Activated CD8-positive, alpha-beta memory T cell treated with anti-CD3 and anti-CD28 coated beads, Interleukin-2, amount 10 ng/mL, durations not matched to agents 7 days and 5 days (primary cell): ENCODE results near the gene PIAS4. TPM values are rescaled to one million over a fixed set of nuclear protein-coding genes. Genes with fewer than 3 reads are reported as not detected.

Experiments used
- ATAC-seq: fragments of 150-1000 bp; cut with Tn5 transposase; one replicate; pipeline ENCODE4 v1.10.0; 2021; ENCODE audit warnings: moderate library complexity
- CTCF ChIA-PET: fragments of 350-600 bp; sonication (Branson Sonifier 250); formaldehyde crosslinking; loops from one replicate; lab custom pipeline; 2021; ENCODE audit warnings: antibody characterized with exemption; lab: Charles Lee
- DNase-seq: peaks from one replicate; pipeline ENCODE4 v3.0.0-alpha.2; 2020
- H3K27ac Mint-ChIP-seq: one replicate; pipeline ENCODE4 v1.8.0; 2021; ENCODE audit warnings: mild to moderate bottlenecking, mixed read lengths
- H3K27me3 Mint-ChIP-seq: one replicate; pipeline ENCODE4 v1.8.0; 2021; ENCODE audit warnings: mixed read lengths
- H3K36me3 Mint-ChIP-seq: one replicate; pipeline ENCODE4 v1.8.0; 2021; ENCODE audit warnings: mild to moderate bottlenecking, mixed read lengths
- H3K4me1 Mint-ChIP-seq: one replicate; pipeline ENCODE4 v1.8.0; 2021; ENCODE audit warnings: mixed read lengths
- H3K4me3 Mint-ChIP-seq: one replicate; pipeline ENCODE4 v1.8.0; 2021; ENCODE audit warnings: mild to moderate bottlenecking, moderate library complexity, mixed read lengths
- H3K9me3 Mint-ChIP-seq: one replicate; pipeline ENCODE4 v1.8.0; 2022; ENCODE audit warnings: low read depth, mixed read lengths
- total RNA-seq, 2 experiments: library from RNA; stranded (reverse); gene quantifications; one replicate each; pipeline ENCODE4 v1.2.3, GENCODE V29; 2021

The PIAS4 gene
- total RNA-seq, 2 experiments from 2014 or later: 34.0 to 39.4 TPM

DNA sequence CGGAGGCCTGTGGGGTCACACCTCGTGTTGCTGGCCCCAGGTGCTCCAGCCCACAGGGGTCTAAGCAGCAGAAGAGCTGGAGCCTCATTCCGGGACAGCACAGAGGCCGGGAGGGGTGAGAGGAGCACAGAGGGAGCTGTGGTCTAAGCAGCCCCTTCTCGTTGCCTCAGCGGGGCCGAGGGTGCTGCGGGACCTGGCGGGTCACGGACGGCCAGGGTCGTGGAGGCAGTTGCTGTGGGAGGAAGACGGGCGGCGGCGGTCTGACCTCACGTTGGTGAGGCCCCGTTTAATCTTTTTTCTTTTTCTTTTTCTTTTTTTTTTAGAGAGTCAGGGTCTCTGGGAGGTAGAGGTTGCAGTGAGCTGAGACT is 21.7 kb downstream of the PIAS4 start:
- H3K27ac Mint-ChIP-seq: no peak overlapping the region

DNA sequence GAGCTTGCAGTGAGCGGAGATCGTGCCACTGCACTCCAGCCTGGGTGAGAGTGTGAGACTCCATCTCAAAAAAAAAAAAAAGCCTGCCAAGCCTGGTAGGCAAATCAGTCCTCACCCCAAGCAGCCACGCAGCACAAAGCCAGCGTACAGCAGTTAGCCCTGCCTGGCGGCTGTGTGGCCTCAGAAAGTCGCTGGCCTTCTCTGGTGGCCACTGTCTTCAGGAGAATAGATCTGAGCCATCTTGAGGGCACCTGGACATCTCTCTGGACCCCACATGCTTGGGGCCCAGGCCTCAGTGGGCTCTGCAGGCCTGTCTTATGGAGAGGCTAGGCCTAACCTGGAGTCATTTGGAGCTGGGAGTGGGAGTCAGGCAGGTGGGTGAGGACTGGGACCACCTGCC is 23.0 kb downstream of the PIAS4 start:
- Mint-ChIP-seq H3K9me3 (no peaks in the 10 kb centered on the region), H3K36me3 (no peaks in the 10 kb centered on the region), H3K4me1 (no peaks in the 10 kb centered on the region), H3K4me3 (no peak overlapping the region), H3K27me3 (no peaks in the 10 kb centered on the region), H3K27ac (no peak overlapping the region)
- ATAC-seq: no peak
- CTCF ChIA-PET: no interaction called here
- DNase-seq: no peak

More for the DNA sequence above, 21.7 kb downstream of the PIAS4 start:
- no peak for DNase-seq
- H3K4me3 Mint-ChIP-seq: no peak overlapping the region
- H3K36me3 Mint-ChIP-seq: no peaks in the 10 kb centered on the region
- ATAC-seq: no peak
- H3K4me1 Mint-ChIP-seq: no peaks in the 10 kb centered on the region
- no peaks in the 10 kb centered on the region for H3K27me3 Mint-ChIP-seq
- CTCF ChIA-PET: no interaction called here
- no peaks in the 10 kb centered on the region for H3K9me3 Mint-ChIP-seq

DNA sequence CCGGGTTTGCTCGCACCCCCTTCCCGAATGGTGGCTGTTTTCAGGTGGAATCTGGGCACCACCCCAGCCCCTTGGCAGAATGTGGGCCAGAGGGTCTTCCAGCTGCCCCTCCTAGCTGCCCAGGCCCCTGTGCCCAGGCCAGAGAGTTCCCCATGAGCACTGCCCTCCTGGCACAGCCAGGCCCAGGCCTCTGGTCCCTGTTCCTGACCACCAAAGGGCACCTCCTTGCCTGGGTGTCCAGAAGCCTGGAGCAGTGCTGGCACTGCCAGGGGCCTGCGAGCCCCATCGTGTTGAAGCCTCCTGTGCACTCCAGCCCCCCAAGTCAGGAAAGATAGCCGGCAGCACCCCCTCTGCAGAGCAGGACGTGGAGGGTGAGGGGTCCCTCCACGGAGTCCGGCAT is 23.4 kb downstream of the PIAS4 start:
- no peaks in the 10 kb centered on the region for H3K27me3 Mint-ChIP-seq
- no peaks in the 10 kb centered on the region for H3K36me3 Mint-ChIP-seq
- DNase-seq (no peak), ATAC-seq (no peak)
- H3K4me1 Mint-ChIP-seq: no peaks in the 10 kb centered on the region
- H3K9me3 Mint-ChIP-seq: no peaks in the 10 kb centered on the region
- CTCF ChIA-PET: no interaction called here
- no peak overlapping the region for H3K4me3 Mint-ChIP-seq
- no peak overlapping the region for H3K27ac Mint-ChIP-seq

DNA sequence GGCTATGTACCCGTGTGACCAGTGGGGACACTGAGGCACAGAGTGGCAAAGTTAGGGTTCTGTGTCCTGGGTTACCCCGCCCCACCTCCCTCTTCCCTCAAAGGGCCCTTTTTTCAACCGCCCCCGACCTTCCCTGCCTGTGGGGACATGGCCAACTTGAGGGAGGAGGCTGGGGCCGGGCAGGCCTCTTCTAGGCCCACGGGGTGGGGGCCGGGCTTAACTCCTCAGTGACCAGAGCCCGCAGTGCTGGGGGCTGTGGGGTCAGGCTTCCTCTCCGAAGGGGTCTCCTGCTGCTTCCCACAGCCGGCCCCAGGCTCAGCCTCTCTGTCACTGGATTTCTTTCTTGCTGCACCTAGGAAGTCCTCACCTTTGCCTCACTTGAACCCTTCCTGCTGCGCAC is 23.9 kb downstream of the PIAS4 start:
- no peaks in the 10 kb centered on the region for H3K36me3 Mint-ChIP-seq
- H3K4me1 Mint-ChIP-seq: no peaks in the 10 kb centered on the region

DNA sequence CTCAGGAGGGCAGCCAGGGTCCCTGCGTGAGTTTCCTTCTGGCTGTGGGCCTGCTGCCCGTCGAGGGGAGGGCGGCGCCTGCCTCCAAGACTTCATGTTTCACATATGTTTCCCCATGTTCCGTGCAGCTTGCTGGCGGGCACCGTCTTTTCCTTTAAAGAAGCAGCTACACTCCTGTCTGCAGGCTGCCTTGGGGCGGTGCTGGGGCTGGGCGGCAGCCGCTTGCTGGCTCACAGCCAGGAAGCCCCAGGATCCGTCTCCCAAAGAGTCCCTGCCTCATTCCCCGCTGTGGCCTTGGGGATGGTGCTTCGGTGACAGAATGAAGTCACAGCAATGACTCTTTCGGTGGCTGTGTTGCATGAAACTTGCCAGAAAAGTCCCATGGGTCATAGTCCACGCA is 24.9 kb downstream of the PIAS4 start:
- no peaks in the 10 kb centered on the region for H3K27me3 Mint-ChIP-seq
- ATAC-seq (no peak), DNase-seq (no peak)
- H3K4me3 Mint-ChIP-seq: no peak overlapping the region
- no peaks in the 10 kb centered on the region for H3K9me3 Mint-ChIP-seq
- CTCF ChIA-PET: interaction anchor here (0.9 kb wide), 1 partner anchor 25 kb away, joined by 3 read pairs; the partner anchor contains the start of gene PIAS4
- no peak overlapping the region for H3K27ac Mint-ChIP-seq
- H3K4me1 Mint-ChIP-seq: no peaks in the 10 kb centered on the region
- H3K36me3 Mint-ChIP-seq: no peaks in the 10 kb centered on the region

More for the DNA sequence above, 23.9 kb downstream of the PIAS4 start:
- no peaks in the 10 kb centered on the region for H3K9me3 Mint-ChIP-seq
- CTCF ChIA-PET: interaction anchor here (0.7 to 0.9 kb wide), 2 partner anchors 24 to 175 kb away, joined by 3 read pairs; partner anchors contain the start of gene PIAS4
- no peak overlapping the region for H3K4me3 Mint-ChIP-seq
- no peaks in the 10 kb centered on the region for H3K27me3 Mint-ChIP-seq
- ATAC-seq (no peak), DNase-seq (no peak)
- H3K27ac Mint-ChIP-seq: no peak overlapping the region

DNA sequence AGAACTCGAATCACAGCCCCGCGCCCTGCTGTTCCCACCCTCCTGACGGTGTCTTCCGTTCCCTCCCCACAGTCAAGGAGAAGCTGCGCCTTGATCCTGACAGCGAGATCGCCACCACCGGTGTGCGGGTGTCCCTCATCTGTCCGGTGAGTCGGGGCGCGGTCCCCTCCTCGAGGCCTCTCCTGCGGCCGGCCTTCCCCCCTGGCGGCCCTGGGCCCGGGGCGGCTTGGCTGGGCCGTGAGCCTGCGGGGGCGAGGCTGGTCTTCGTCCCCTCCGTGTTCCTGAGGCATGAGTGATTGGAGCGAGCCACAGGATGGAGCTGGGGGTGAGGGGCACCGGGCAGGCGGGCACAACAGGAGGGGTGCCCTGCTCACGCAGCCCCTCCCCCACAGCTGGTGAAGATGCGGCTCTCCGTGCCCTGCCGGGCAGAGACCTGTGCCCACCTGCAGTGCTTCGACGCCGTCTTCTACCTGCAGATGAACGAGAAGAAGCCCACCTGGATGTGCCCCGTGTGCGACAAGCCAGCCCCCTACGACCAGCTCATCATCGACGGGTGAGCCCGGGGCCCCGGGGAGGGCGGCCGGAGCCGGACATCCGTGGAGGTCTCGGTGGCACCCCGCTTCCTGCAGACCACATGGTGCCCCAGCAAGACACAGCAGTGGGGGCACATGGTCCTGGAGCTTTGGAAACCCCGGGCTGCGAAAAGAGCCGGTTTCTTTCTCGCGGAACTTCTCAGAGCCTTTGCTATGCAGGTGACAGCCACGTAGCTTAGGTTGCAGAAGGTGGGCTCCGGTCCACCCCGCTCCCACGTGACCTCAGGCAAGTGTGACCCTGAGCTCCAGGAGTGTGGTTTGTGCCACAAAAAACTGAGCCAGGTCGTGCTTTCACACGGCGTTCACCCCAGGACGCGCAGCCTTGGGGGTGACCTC is 25.8 kb downstream of the PIAS4 start:
- no peak for ATAC-seq
- no peak for DNase-seq
- H3K27me3 Mint-ChIP-seq: no peaks in the 10 kb centered on the region
- H3K27ac Mint-ChIP-seq: no peak overlapping the region
- H3K4me1 Mint-ChIP-seq: no peaks in the 10 kb centered on the region
- CTCF ChIA-PET: no interaction called here
- H3K36me3 Mint-ChIP-seq: peaks cover 5% of the 10 kb centered on the region
- H3K9me3 Mint-ChIP-seq: no peaks in the 10 kb centered on the region
- no peak overlapping the region for H3K4me3 Mint-ChIP-seq

DNA sequence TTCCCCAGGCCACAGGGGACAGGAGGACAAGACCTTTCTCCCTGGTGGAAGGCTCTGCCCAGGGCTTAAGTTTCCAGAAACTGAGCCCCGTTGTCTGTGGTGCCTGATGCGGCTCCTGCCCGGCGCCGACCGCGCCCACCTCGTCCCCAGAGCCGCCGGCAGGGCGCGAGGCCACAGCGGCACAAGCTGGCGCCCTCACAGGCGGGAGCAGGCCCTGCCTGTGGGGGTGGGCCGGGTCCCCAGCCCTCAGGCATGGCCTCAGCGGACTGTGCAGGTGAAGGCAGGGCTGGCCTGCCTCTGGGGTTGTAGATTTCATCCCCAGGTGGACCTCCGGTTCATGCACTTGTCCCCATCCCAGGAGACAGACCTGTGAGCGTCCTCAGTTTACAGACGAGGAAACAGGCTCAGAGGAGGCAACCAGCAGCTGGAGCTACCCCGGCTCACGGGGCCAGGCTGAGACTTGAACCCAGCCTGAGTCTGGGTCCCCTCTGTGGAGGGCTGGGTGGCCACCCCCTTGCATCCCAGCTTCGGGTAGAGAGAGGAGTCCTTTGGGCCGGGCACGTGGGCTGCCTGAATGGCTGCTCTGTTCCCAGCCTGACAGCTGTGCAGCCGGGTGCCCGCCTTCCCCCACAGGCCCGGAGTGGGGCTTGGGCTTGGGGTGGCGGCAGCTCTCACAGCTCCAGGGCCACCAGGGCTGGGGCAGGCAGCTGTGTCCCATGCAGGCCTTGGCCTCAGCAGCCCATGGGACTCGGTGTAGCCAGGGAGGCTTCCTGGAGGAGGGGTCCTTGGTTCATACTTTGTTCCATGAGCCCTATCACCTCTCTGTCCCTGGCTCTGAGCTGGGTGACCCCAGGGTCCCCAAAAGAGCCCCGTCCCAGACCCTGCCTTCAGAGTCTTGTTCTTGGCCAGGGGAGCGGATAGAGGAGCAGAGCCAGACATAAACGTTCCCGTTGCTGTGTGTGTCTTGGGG is 26.8 kb downstream of the PIAS4 start:
- CTCF ChIA-PET: no interaction called here
- Mint-ChIP-seq H3K36me3 (peaks cover 5% of the 10 kb centered on the region), H3K4me1 (no peaks in the 10 kb centered on the region), H3K27ac (no peak overlapping the region), H3K4me3 (no peak overlapping the region), H3K27me3 (no peaks in the 10 kb centered on the region), H3K9me3 (no peaks in the 10 kb centered on the region)
- no peak for DNase-seq
- ATAC-seq: no peak

DNA sequence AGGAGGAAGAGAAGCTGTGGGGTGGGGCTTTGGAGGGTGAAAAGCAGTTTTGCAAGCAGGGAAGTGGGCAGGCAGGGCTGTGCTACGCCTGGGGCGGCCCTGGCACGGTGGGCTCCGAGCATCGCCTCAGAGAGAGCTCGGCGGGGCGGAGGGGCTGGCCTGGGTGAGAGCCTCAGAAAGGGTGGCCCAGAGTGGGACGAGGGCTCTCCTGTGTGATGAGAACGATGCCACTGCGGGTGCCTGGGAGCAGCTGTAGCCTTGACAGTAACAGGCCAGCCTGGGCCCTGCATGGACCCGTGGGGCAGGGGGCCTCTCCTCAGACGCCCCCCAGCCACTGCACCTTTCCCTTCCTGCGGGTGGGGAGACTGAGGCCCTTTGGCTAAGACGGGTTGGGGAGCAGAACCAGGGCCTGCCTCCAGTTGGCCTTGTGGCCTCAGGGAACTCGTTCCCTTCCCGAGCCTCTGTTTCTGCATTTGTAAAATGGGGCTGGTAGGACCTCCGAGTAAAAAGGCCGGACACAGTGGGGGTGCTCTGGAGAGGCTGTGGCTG is 27.6 kb downstream of the PIAS4 start:
- CTCF ChIA-PET: no interaction called here
- peak; percentile 22 for ATAC-seq
- H3K27ac Mint-ChIP-seq: no peak overlapping the region

DNA sequence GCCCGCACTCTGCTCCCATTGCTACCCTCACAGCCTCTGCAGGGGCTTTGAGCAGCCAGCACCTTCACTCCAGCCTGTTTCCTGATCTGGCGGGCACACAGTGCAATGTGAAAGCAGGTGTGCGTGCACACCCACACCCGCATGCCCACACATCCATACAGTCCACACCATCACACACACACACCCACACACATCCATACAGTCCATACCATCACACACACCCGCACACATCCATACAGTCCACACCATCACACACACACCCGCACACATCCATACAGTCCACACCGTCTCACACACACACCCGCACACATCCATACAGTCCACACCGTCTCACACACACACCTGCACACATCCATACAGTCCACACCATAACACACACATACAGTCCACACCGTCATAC is 28.0 kb downstream of the PIAS4 start:
- H3K4me1 Mint-ChIP-seq: no peaks in the 10 kb centered on the region
- no peaks in the 10 kb centered on the region for H3K27me3 Mint-ChIP-seq
- DNase-seq (no peak), ATAC-seq (peak; percentile 12)
- no peak overlapping the region for H3K27ac Mint-ChIP-seq
- H3K9me3 Mint-ChIP-seq: no peaks in the 10 kb centered on the region
- H3K36me3 Mint-ChIP-seq: peaks cover 8% of the 10 kb centered on the region
- CTCF ChIA-PET: no interaction called here
- no peak overlapping the region for H3K4me3 Mint-ChIP-seq

More for the DNA sequence above, 27.6 kb downstream of the PIAS4 start:
- Mint-ChIP-seq H3K4me3 (no peak overlapping the region), H3K36me3 (peaks cover 6% of the 10 kb centered on the region), H3K27me3 (no peaks in the 10 kb centered on the region), H3K9me3 (no peaks in the 10 kb centered on the region), H3K4me1 (no peaks in the 10 kb centered on the region)
- no peak for DNase-seq

DNA sequence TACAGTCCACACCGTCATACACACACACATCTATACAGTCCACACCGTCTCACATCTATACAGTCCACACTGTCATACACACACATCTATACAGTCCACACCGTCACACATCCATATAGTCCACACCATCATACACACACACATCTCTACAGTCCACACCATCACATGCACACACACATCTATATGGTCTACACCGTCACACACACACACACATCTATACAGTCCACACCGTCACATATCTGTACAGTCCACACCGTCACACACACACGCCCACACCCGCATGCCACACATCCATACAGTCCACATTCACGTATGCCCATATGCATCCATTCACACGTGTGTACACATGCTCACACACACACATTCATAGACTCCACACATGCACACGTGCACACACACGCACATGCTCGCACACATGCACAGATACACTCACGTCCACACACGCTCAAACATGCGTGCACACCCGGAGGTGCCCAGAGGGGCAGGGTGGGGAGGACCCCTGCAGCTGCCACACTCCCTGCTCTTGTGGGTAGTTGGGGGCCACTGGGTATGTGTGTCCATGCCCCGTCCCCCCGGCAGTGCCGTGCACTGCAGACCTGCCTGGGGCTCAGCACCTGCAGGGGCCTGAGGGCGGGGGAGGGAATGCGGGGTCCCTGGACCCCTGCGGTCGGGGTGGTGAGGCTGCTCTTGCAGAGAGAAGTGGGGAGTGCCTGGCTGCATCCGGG is 29.2 kb downstream of the PIAS4 start:
- ATAC-seq: no peak
- Mint-ChIP-seq H3K4me1 (no peaks in the 10 kb centered on the region), H3K27ac (no peak overlapping the region), H3K4me3 (no peak overlapping the region), H3K27me3 (no peaks in the 10 kb centered on the region), H3K9me3 (no peaks in the 10 kb centered on the region), H3K36me3 (peaks cover 8% of the 10 kb centered on the region)
- CTCF ChIA-PET: no interaction called here
- DNase-seq: no peak

DNA sequence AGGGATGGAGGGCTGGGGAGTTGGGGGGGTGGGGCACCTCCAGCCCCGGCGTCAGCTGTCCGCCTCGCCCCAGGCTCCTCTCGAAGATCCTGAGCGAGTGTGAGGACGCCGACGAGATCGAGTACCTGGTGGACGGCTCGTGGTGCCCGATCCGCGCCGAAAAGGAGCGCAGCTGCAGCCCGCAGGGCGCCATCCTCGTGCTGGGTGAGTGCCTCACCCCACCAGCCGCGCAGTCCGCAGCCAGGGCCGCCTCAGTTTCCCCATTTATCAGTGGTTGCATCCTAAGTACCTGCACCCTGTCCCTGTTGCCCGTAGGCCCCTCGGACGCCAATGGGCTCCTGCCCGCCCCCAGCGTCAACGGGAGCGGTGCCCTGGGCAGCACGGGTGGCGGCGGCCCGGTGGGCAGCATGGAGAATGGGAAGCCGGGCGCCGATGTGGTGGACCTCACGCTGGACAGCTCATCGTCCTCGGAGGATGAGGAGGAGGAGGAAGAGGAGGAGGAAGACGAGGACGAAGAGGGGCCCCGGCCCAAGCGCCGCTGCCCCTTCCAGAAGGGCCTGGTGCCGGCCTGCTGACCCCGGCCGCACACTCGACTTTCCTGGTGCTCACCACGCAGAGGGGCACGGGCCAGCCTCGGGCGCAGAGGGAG is 29.9 kb downstream of the PIAS4 start:
- DNase-seq: no peak
- CTCF ChIA-PET: no interaction called here

DNA sequence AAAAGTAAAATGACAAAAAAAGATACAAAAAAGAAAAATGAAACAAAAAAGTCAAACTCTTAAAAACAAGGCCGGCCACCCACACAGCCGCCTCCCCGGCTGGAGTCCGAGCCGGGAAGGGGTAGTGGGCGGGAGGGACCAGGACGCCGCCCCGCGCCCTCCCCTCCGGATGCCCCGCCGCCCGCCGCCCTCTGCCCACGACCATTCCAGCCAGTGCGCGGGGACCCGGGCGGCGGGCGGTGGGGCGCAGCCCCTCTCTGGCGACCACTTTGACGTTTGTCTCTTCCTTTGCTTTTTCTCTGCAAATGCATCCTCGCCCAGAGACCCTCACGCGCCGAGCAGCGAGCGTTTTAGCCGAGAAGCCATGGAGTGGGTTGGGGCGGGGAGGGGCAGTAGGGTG is 30.5 kb downstream of the PIAS4 start:
- no peak overlapping the region for H3K27ac Mint-ChIP-seq
- H3K36me3 Mint-ChIP-seq: peaks cover 10% of the 10 kb centered on the region
- H3K27me3 Mint-ChIP-seq: no peaks in the 10 kb centered on the region
- no peaks in the 10 kb centered on the region for H3K9me3 Mint-ChIP-seq
- no peak overlapping the region for H3K4me3 Mint-ChIP-seq
- peaks cover 2% of the 10 kb centered on the region for H3K4me1 Mint-ChIP-seq
- no peak for DNase-seq
- no peak for ATAC-seq
- CTCF ChIA-PET: no interaction called here

More for the DNA sequence above, 29.9 kb downstream of the PIAS4 start:
- no peak for ATAC-seq
- peaks cover 8% of the 10 kb centered on the region for H3K36me3 Mint-ChIP-seq
- no peaks in the 10 kb centered on the region for H3K27me3 Mint-ChIP-seq
- H3K4me1 Mint-ChIP-seq: no peaks in the 10 kb centered on the region
- no peaks in the 10 kb centered on the region for H3K9me3 Mint-ChIP-seq
- no peak overlapping the region for H3K4me3 Mint-ChIP-seq
- H3K27ac Mint-ChIP-seq: no peak overlapping the region
